Spinal cord (tissue), 10 donors: ENCODE measurements around the gene KLHL20. TPM values are rescaled to one million over a fixed set of nuclear protein-coding genes. Genes with fewer than 3 reads are reported as not detected.
"Not testable (repeated sequence)": the region's sequence is repeated elsewhere in the genome, so short reads cannot be mapped to it uniquely, and the experiment has no call there.

Experiments used
- DNase-seq, 6 donors: peaks; one replicate each; pipeline versions ENCODE4 v3.0.0 to v3.0.0-alpha.2; 2013 to 2015; ENCODE audit warnings: low spot score in 6 of 6, low read depth in 4 of 6
- H3K27ac ChIP-seq: one replicate; pipeline ENCODE4 v1.5.1; 2013; ENCODE audit warnings: low read depth, low read length, control low read depth
- H3K27me3 ChIP-seq: one replicate; pipeline ENCODE4 v1.6.1; 2013; ENCODE audit warnings: low read length; ENCODE audit not compliant: control insufficient read depth, insufficient read depth
- H3K36me3 ChIP-seq: one replicate; pipeline ENCODE4 v1.6.1; 2013; ENCODE audit warnings: low read length; ENCODE audit not compliant: control insufficient read depth, insufficient read depth
- H3K4me1 ChIP-seq: one replicate; pipeline ENCODE4 v1.6.1; 2013; ENCODE audit warnings: low read length; ENCODE audit not compliant: control insufficient read depth, insufficient read depth
- H3K4me3 ChIP-seq: one replicate; pipeline ENCODE4 v1.5.1; 2013; ENCODE audit warnings: low read depth, low read length, control low read depth
- H3K9me3 ChIP-seq: one replicate; pipeline ENCODE4 v1.6.1; 2013; ENCODE audit warnings: low read length; ENCODE audit not compliant: control insufficient read depth, insufficient read depth
- WGBS: methylation state at CpG from one replicate; pipeline ENCODE4 v1.1.5; 2013; ENCODE audit warnings: missing lambda C conversion rate; ENCODE audit not compliant: insufficient coverage; 5-methylcytosine and 5-hydroxymethylcytosine counted together
- polyA plus RNA-seq, 2 donors: library from polyadenylated mRNA; unstranded; fragments of 120-200 nt; gene quantifications; one replicate each; pipeline ENCODE4 v1.2.1, GENCODE V29; 2013; ENCODE audit not compliant: insufficient read length in 2 of 2
- total RNA-seq, 2 donors: library from RNA; depleted of rRNA in 1 of 2; stranded (reverse); fragments of 120-200 nt in 1 of 2; fragments of >200 nt in 1 of 2; gene quantifications; one replicate each; pipeline versions ENCODE4 v1.2.3 to v1.2.4, GENCODE V29; 2013 to 2014
- donor health status: healthy.

The KLHL20 gene
- total and polyA plus RNA-seq, 4 donors, result 22.3 to 35.0 (median 27.8) TPM

GRCh38 chr1:173768827-173769226 lies 54.0 kb downstream of the KLHL20 start:
- Histone ChIP-seq H3K9me3 (peaks cover 4% of the 10 kb centered on the region), H3K4me3 (no peak overlapping the region), H3K36me3 (peaks cover 6% of the 10 kb centered on the region), H3K4me1 (no peaks in the 10 kb centered on the region), H3K27ac (no peak overlapping the region), H3K27me3 (no peaks in the 10 kb centered on the region)
- no peak for DNase-seq
- whole genome bisulfite sequencing, result no CpG with 5 or more reads among the region's 3 CpGs

GRCh38 chr1:173770330-173770729 lies 55.5 kb downstream of the KLHL20 start:
- not testable (repeated sequence) for H3K4me3 ChIP-seq, H3K27me3 ChIP-seq, H3K9me3 ChIP-seq, DNase-seq, H3K27ac ChIP-seq, H3K4me1 ChIP-seq, H3K36me3 ChIP-seq
- 100% methylated on average over 2 of the region's 9 CpGs for WGBS

- Histone ChIP-seq H3K4me1 (no peaks in the 10 kb centered on the region), H3K27me3 (no peaks in the 10 kb centered on the region), H3K36me3 (peaks cover 8% of the 10 kb centered on the region), H3K9me3 (no peaks in the 10 kb centered on the region), H3K4me3 (no peak overlapping the region), H3K27ac (no peak overlapping the region)
- WGBS, result no CpG with 5 or more reads among the region's 1 CpG
- no peak for DNase-seq
These were observed 56.8 kb downstream of the KLHL20 start for GRCh38 chr1:173771560-173771959.

- no peak overlapping the region for H3K27ac ChIP-seq
- H3K4me1 ChIP-seq, result no peaks in the 10 kb centered on the region
- no peaks in the 10 kb centered on the region for H3K9me3 ChIP-seq
- DNase-seq, result no peak
- H3K27me3 ChIP-seq, result no peaks in the 10 kb centered on the region
- peaks cover 17% of the 10 kb centered on the region for H3K36me3 ChIP-seq
- H3K4me3 ChIP-seq, result no peak overlapping the region
- no CpG with 5 or more reads among the region's 5 CpGs for WGBS
These were observed 60.9 kb downstream of the KLHL20 start for GRCh38 chr1:173775578-173776226.

- H3K27me3 ChIP-seq, result no peaks in the 10 kb centered on the region
- H3K27ac ChIP-seq, result no peak overlapping the region
- H3K36me3 ChIP-seq, result peaks cover 31% of the 10 kb centered on the region
- DNase-seq, result no peak
- H3K4me1 ChIP-seq, result no peaks in the 10 kb centered on the region
- no CpG with 5 or more reads among the region's 4 CpGs for WGBS
- H3K9me3 ChIP-seq, result no peaks in the 10 kb centered on the region
- no peak overlapping the region for H3K4me3 ChIP-seq
These were observed 65.2 kb downstream of the KLHL20 start for GRCh38 chr1:173779936-173780335.

- H3K36me3 ChIP-seq, result peaks cover 27% of the 10 kb centered on the region
- H3K27me3 ChIP-seq, result no peaks in the 10 kb centered on the region
- no peaks in the 10 kb centered on the region for H3K4me1 ChIP-seq
- H3K4me3 ChIP-seq, result no peak overlapping the region
- H3K9me3 ChIP-seq, result no peaks in the 10 kb centered on the region
- no peak overlapping the region for H3K27ac ChIP-seq
- DNase-seq, result no peak
- WGBS, result no CpG with 5 or more reads among the region's 7 CpGs
These were observed 70.2 kb downstream of the KLHL20 start for GRCh38 chr1:173784997-173785396.

GRCh38 chr1:173789841-173790240 lies 75.1 kb downstream of the KLHL20 start:
- Histone ChIP-seq H3K27me3 (no peaks in the 10 kb centered on the region), H3K27ac (no peak overlapping the region), H3K4me1 (no peaks in the 10 kb centered on the region), H3K36me3 (peaks cover 6% of the 10 kb centered on the region), H3K9me3 (no peaks in the 10 kb centered on the region), H3K4me3 (no peak overlapping the region)
- DNase-seq, result no peak
- WGBS, result 100% methylated on average over 1 of the region's 2 CpGs

GRCh38 chr1:173798078-173798477 lies 83.3 kb downstream of the KLHL20 start:
- Histone ChIP-seq H3K4me3 (no peak overlapping the region), H3K27ac (no peak overlapping the region)
- no peak for DNase-seq

GRCh38 chr1:173799995-173800394 lies 85.2 kb downstream of the KLHL20 start:
- not testable (repeated sequence) for H3K27ac ChIP-seq, H3K27me3 ChIP-seq
- WGBS, result no CpG with 5 or more reads among the region's 1 CpG

More at GRCh38 chr1:173798078-173798477, 83.3 kb downstream of the KLHL20 start:
- Histone ChIP-seq H3K4me1 (no peaks in the 10 kb centered on the region), H3K9me3 (no peaks in the 10 kb centered on the region), H3K27me3 (no peaks in the 10 kb centered on the region), H3K36me3 (no peaks in the 10 kb centered on the region)

GRCh38 chr1:173802961-173803360 lies 88.2 kb downstream of the KLHL20 start:
- H3K9me3 ChIP-seq, result no peaks in the 10 kb centered on the region
- no peak overlapping the region for H3K27ac ChIP-seq
- 100% methylated on average over 1 of the region's 2 CpGs for WGBS
- DNase-seq, result no peak
- H3K4me3 ChIP-seq, result no peak overlapping the region
- H3K4me1 ChIP-seq, result no peaks in the 10 kb centered on the region
- peaks cover 7% of the 10 kb centered on the region for H3K36me3 ChIP-seq
- H3K27me3 ChIP-seq, result no peaks in the 10 kb centered on the region

More at GRCh38 chr1:173799995-173800394, 85.2 kb downstream of the KLHL20 start:
- not testable (repeated sequence) for H3K4me1 ChIP-seq, H3K4me3 ChIP-seq, H3K36me3 ChIP-seq, H3K9me3 ChIP-seq, DNase-seq
